Liver (tissue), 3 donors: ENCODE results near the gene PLEKHH2.

Experiments used
- FOXA1 ChIP-seq: IDR thresholded peaks from 2 replicates; pipeline ENCODE4 v1.6.1; 2016; ENCODE audit warnings: antibody characterized with exemption
- GABPA ChIP-seq, 2 donors: IDR thresholded peaks in 1 of 2; conservative IDR thresholded peaks in 1 of 2; 2 replicates each; pipeline ENCODE4 v1.6.1; 2016; ENCODE audit warnings: antibody characterized with exemption in 2 of 2, mild to moderate bottlenecking in 1 of 2, moderate library complexity in 1 of 2
- RAD21 ChIP-seq, 2 donors: IDR thresholded peaks; 2 replicates each; pipeline ENCODE4 v1.6.1; 2016; ENCODE audit warnings: antibody characterized with exemption in 2 of 2, mild to moderate bottlenecking in 2 of 2
- RXRA ChIP-seq, 2 donors: IDR thresholded peaks; 2 replicates each; pipeline ENCODE4 v1.6.1; 2017 to 2018; ENCODE audit warnings: antibody characterized with exemption in 2 of 2, mild to moderate bottlenecking in 1 of 2
- SP1 ChIP-seq: IDR thresholded peaks from 2 replicates; pipeline ENCODE4 v1.6.1; 2018; ENCODE audit warnings: antibody characterized with exemption, mild to moderate bottlenecking
- TAF1 ChIP-seq: conservative IDR thresholded peaks from 2 replicates; pipeline ENCODE4 v1.6.1; 2016; ENCODE audit warnings: antibody characterized with exemption, mild to moderate bottlenecking
- YY1 ChIP-seq: IDR thresholded peaks from 2 replicates; pipeline ENCODE4 v1.6.1; 2016; ENCODE audit warnings: antibody characterized with exemption, mild to moderate bottlenecking
- TF ChIP-seq, protein P1 (sequence below): fragments of 150-350 bp; IDR thresholded peaks from 2 replicates; pipeline ENCODE4 v1.5.1; 2017; ENCODE audit warnings: improper control_type of control experiment, low read depth, low read length; ENCODE audit not compliant: missing input control
- TF ChIP-seq, protein P2 (sequence below): IDR thresholded peaks from 2 replicates; pipeline ENCODE4 v1.6.1; 2016; ENCODE audit warnings: antibody characterized with exemption
- TF ChIP-seq, protein P3 (sequence below): IDR thresholded peaks from 2 replicates; pipeline ENCODE4 v1.6.1; 2016; ENCODE audit warnings: antibody characterized with exemption, mild to moderate bottlenecking
- donor health status: healthy.
- donor health status: healthy.

DNA sequence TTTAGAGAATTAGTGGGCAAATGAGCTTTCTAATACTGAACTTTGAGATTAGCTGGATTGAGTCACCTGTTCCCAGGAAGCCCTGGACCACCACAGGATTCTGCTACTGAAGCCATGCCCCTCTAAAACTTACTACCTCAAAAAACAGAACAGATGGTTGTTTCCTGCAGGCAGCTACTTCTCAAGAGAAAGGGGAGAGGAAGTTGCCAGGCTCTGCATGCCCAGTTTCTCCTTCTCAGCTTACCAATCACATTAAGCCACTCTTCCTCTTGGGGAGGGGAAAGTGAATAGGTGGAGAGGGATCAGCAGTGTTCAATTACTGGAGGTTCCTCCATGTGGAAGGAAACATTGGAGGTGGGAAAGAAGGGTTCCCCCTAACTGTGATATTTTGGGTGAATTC lies 64.1 kb downstream of the PLEKHH2 start:
- TF ChIP-seq, protein P1, sequence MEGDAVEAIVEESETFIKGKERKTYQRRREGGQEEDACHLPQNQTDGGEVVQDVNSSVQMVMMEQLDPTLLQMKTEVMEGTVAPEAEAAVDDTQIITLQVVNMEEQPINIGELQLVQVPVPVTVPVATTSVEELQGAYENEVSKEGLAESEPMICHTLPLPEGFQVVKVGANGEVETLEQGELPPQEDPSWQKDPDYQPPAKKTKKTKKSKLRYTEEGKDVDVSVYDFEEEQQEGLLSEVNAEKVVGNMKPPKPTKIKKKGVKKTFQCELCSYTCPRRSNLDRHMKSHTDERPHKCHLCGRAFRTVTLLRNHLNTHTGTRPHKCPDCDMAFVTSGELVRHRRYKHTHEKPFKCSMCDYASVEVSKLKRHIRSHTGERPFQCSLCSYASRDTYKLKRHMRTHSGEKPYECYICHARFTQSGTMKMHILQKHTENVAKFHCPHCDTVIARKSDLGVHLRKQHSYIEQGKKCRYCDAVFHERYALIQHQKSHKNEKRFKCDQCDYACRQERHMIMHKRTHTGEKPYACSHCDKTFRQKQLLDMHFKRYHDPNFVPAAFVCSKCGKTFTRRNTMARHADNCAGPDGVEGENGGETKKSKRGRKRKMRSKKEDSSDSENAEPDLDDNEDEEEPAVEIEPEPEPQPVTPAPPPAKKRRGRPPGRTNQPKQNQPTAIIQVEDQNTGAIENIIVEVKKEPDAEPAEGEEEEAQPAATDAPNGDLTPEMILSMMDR = no peak
- no peak for TF ChIP-seq RXRA (IDR thresholded peaks at IDR 0.05)
- TF ChIP-seq, protein P2, sequence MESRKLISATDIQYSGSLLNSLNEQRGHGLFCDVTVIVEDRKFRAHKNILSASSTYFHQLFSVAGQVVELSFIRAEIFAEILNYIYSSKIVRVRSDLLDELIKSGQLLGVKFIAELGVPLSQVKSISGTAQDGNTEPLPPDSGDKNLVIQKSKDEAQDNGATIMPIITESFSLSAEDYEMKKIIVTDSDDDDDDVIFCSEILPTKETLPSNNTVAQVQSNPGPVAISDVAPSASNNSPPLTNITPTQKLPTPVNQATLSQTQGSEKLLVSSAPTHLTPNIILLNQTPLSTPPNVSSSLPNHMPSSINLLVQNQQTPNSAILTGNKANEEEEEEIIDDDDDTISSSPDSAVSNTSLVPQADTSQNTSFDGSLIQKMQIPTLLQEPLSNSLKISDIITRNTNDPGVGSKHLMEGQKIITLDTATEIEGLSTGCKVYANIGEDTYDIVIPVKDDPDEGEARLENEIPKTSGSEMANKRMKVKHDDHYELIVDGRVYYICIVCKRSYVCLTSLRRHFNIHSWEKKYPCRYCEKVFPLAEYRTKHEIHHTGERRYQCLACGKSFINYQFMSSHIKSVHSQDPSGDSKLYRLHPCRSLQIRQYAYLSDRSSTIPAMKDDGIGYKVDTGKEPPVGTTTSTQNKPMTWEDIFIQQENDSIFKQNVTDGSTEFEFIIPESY = no peak
- TF ChIP-seq RAD21 (IDR thresholded peaks at IDR 0.05) = no peak
- TF ChIP-seq FOXA1 = no peak
- TF ChIP-seq SP1 = no peak
- no peak for TF ChIP-seq TAF1
- TF ChIP-seq GABPA (IDR thresholded peaks at IDR 0.05 in 1 of 2, conservative IDR thresholded peaks at IDR 0.05 in 1 of 2) = no peak
- TF ChIP-seq, protein P3, sequence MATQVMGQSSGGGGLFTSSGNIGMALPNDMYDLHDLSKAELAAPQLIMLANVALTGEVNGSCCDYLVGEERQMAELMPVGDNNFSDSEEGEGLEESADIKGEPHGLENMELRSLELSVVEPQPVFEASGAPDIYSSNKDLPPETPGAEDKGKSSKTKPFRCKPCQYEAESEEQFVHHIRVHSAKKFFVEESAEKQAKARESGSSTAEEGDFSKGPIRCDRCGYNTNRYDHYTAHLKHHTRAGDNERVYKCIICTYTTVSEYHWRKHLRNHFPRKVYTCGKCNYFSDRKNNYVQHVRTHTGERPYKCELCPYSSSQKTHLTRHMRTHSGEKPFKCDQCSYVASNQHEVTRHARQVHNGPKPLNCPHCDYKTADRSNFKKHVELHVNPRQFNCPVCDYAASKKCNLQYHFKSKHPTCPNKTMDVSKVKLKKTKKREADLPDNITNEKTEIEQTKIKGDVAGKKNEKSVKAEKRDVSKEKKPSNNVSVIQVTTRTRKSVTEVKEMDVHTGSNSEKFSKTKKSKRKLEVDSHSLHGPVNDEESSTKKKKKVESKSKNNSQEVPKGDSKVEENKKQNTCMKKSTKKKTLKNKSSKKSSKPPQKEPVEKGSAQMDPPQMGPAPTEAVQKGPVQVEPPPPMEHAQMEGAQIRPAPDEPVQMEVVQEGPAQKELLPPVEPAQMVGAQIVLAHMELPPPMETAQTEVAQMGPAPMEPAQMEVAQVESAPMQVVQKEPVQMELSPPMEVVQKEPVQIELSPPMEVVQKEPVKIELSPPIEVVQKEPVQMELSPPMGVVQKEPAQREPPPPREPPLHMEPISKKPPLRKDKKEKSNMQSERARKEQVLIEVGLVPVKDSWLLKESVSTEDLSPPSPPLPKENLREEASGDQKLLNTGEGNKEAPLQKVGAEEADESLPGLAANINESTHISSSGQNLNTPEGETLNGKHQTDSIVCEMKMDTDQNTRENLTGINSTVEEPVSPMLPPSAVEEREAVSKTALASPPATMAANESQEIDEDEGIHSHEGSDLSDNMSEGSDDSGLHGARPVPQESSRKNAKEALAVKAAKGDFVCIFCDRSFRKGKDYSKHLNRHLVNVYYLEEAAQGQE = no peak
- TF ChIP-seq YY1 = no peak
